GM19328 (cell line): ENCODE measurements around the gene INPP5D.
"Not testable (repeated sequence)": the region's sequence is repeated elsewhere in the genome, so short reads cannot be mapped to it uniquely, and the experiment has no call there.

ENCODE experiments used
- ATAC-seq: cut with Tn5 transposase; IDR thresholded peaks from one replicate; pipeline ENCODE4 v1.9.1; 2021; ENCODE audit warnings: mild to moderate bottlenecking, moderate library complexity; ENCODE audit not compliant: unreplicated experiment

INPP5D gene

DNA sequence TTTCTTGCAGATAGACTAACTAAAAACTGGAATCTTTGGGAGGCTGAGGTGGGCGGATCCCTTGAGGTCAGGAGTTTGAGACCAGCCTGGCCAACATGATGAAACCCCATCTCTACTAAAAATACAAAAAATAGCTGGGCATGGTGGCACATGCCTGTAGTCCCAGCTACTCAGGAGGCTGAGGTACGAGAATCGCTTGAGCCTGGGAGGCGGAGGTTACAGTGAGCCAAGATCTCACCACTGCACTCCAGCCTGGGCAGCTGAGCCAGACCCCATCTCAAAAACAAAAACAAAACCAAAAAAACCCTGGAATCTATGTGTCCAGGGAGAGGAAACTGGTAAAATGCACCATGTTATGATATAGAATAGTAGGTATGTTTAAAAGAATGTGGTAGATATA is 7.6 kb upstream of the INPP5D start:
- not testable (repeated sequence) for ATAC-seq

DNA sequence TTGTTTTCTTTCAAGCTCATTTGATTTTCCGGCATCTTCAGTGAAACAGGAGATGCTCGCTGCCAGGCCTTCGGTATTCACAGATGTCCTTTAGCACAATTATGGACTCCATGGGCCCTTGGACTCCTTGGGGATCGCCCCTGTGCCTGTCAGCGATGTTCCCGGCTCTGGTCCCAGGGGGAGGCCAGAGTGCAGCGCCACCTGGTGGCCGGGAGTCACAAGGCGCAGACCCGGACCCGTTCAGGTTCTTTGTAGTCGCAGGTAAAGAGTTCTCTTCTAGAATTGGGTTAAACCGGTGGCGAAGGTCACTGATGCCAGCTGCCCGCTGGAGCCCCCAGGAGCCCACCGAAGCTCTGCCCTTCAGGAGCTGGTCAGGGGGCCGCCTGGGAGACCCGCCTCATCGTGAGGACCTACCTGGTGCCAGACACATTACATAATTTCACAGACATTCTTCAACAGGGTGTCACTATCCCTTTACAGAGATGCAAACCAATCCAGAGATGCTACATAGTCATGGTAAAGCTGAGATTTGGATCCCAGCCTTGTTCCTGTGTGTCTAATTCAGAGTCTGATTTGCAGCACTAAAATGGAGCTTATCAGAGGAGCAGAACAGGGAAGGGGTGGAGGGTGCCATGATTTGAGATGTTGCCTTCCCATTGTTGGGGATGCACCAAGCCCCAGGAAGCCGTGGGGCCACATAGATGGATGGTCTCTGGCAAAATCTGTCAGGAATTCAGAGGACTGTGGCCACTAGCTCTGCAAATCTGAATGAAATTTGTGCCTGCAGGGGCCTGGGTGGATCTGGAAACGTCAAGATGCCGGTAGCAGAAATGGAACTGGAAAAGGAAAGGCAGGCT is 6.0 kb upstream of the INPP5D start:
- no peak for ATAC-seq

DNA sequence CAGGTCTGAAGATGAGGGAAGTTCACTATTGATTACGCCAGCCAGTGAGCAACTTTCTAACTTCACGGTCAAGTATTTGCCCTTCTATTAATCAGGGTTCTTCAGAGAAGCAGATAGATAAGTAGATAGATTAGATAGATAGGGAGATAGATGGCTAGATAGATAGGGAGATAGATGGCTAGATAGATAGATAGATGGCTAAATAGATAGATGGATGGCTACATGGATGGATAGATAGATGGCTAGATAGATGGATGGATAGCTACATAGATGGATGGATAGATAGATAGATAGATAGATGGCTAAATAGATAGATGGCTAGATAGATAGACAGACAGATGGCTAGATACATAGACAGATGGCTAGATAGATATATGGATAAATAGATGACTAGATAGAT is 4.8 kb upstream of the INPP5D start:
- no peak for ATAC-seq

DNA sequence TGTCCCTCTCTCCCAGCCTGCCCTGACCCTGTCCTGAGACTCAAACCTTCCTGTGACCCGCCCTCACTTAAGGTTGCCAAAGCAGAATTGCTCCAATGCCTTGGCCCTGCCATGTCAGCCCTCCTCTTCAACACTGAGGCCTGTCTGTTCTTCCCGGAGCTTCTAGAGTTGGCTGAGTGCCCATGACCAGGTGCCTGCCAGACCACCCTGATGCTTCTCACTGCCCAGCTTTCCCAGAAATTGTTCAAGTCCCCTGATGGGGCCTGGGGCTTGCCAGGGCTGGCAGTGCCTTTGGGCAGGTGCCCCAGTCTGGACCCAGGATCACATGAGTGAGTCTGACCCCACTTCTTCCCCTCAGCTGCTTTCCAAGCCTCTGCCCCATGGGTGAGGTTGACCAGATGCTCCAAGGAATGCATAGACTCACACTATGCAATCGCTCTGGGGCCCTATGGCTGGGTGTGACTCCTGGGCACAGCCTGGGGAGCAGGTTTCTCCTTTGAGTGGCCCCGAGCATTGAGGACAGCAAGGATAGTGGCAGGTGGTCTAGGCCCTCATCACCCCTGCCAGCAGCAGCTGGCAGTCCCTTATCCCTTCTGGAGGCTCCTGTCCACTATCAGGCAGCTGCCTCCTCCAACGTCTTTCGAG is 3.1 kb upstream of the INPP5D start:
- no peak for ATAC-seq

DNA sequence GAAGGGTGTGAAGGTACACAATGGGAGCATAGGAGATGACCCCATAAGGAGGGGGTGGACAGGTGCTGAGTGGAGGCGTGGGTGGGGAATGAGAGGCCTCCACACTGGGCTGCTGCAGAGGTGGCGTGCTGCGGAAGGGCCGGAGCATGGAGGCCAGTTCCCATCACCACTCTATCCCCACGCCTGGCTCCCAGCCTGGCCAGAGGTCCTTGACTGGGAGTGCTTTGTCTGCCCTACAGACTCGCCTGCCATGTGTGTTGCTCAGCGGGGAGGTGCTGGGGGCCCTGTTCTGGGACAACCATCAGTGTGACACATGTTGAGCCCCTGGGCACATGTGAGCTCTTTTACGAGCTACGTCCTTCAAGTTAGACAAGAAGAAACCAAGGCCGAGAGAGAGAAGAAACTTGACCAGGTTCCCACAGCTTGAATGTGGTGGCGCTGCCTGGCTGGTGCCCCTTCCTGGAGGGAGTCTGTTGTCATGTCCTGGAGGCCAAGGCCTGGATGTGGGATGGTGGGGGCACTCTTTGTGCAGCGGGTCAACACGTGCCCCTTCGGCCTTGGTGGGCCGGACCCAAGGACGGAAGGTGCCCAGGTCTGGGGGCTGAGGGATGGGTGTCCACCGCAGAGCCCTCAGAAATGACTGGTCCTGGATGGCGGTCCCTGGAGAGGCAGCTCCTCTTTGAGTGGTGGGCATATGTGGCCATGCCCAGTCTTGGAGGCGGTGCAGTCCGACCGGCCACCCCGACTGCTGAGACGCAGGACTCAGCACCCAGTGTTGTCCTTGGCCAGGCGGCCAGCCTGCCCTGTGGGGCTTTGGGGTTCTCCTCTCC is 1.2 kb upstream of the INPP5D start:
- no peak for ATAC-seq

DNA sequence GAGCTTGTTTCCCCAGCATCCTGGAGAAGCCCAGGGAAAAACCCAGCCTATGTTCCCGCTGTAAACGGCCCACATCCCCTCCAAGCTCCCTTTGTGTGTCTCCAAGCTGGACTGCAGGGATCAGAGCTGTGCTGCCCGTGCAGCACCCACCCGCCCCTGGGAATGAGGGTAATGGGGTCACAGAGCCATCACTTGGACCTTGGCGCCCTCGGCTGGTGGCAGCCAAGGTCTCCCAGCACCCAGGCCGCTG is 670 bp upstream of the INPP5D start:
- ATAC-seq: no peak

DNA sequence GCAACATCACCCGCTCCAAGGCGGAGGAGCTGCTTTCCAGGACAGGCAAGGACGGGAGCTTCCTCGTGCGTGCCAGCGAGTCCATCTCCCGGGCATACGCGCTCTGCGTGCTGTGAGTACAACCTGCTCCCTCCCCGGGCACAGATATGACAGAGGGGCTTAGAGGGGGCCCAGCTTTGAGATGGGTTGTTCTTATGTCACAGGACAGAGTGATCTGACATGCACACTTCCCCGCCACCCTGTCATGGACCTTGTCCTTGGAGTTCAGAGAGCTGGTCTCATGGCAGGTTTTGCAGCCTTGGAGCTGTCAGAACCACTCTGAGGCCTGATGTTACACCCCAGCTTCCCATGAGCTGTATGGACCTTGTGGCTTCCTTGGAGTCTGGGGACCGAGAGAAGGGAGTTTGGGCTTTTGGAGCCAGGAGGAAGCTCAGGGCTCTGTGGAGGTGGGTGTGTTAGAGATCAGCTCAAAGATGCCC is 398 bp downstream of the INPP5D start:
- peak; percentile 3 for ATAC-seq

DNA sequence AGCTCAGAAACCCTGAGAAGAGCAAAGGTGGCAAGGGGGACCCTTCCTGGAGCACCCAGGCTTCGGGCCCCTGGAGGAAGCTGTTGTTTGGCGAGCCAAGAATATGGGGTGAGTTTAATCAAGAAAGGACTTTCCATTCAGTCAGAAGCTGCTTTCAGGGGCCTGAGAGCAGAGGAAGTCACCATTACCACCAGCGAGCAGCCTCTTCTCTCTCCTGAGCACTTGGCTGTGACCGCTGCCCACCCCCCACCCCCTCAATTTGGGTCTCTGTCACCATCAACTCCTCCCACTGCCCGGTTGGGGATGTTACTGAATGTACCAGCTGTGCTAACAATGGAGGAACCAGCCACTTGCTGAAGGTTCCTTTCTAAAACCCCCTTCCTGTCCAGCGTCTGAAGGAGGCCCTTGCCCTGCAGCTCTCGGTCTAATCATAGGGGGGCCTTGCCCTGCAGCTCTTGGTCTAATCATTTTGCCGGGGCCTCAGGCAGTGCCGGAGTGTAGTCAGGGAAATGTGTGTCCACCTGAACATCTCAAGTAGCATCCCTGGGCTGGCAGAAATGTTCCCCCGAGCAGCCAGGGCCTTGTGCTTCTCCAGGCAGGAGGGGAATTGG is 943 bp downstream of the INPP5D start:
- no peak for ATAC-seq

DNA sequence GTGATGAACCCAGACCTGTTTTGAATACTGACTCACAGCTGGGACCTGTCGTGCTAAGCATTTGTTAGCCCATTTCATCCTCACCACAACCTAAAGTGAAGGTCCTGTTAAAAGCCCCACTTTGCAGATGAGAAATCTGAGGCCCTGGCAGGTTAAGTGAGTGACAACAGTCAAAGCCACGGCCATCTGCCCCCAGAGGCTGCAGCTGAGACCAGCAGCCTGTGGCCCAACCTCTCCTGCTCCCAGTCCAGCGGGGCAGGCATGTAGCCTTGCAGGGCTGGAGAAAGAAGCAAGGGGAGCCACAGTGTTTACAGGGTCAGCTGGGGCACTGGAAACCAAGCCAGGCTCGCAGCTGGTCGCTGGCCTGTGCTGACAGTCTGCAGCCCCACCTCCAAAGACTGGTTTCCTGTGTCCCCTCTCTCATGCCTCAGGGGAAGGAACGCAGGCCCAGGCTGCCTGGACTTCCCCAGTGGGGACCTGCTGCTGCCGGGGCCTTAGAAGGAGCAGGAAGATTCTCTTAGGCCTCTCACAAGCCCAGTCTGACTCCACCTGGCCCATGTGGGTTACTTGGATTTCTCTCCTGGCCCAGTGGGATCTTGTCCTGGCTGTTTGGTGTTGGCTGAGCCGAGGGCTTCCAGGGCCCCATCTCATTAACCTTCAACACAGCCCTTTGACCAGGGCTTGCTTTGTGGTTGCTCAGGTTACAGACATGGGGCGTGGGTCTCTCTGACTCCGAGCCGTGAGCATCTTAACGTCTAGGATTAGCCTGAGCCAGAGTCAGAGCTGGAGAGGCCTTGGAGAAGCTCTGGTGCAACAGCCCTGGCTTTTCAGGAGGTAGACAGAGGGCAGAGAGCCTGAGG is 1.7 kb downstream of the INPP5D start:
- ATAC-seq: no peak

DNA sequence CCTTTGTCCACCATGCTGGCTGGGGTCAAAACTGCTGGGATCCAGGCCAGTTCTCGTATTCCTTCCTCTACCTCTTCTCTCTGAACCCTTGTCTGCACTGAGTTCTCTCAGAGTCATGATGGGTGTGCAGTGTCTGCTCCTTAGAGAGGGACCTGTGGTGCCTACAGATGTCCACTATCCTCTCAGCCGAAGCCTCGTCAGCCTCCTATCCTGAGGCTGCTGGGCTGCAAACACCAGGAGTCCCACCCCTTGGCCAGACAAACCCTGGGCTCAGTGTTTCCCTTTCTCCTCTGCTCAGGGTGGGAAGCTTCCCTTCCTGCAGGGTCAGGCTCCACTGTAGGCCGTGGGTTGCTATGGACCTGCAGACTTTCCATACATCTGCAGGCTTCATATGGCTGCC is 2.3 kb downstream of the INPP5D start:
- no peak for ATAC-seq

DNA sequence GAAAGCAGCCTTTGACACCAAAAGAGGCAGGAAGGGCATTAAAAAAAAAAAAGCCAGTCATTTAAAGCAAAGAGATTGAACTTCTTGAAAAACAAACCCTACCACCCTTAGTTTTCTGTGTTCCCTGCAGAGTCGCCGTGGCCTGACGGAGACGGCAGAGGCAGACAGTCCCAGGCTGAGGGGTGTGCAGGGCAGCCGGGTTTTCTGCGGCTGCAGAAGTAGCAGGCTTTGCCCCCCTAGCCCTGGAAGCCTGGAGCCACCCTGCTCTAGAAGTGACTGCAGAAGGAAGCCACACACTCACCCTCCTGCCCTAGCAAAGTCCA is 2.8 kb downstream of the INPP5D start:
- no peak for ATAC-seq

DNA sequence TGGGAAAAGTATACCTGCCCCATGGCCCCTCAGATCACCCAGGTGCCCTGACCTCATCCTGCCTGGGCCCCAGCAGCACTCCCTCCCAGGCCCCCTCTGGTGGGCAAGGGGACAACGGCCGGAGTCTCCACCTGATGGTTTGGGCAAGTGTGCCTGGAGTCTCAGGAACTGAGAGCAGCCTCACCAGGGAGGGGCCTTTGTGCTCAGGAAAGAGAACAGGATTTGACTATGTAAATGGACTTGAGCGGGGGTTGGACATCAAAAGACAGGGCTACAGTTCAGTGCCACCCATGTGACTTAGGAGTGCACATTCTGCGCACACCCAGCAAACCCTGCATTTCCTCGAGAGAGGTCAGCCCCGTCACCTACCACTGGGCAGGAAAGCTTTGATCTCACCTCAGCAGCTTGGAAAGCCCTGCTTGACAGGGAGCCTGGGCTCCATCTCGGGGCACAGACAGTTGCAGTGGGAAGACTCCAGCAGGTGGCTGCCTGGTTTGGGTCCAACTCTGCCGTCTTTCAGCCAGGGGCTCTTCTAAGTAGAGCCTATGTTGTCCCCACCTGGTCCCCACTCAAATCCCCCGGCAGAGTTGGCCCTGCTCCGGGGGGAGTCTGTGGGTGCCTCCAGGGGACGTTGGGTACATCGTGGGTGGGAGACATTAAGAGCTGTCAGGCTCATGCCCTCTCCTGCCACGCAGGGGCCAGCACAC is 3.3 kb downstream of the INPP5D start:
- ATAC-seq: peak; percentile 35

DNA sequence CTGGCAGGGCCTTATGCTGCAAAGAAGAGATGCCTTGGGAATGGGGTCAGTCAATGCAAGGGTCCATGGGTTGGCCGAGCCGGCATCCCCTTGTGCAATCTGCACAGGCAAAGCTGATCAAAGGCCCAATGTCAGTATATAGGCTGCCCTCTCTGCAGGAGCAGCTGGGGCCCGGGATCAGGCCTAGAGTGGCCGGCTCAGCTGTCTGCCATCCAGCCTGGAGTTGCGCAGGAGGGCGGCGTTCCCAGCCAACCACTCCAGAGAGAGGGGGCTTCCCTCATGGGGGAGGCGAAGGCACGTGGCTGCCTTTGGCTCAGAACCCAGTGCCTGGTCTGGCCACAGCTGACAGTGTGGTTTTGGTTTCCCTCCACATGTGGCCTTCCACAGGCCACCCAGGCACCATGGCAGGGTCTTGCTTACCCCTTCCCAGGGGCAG is 3.9 kb downstream of the INPP5D start:
- no peak for ATAC-seq

DNA sequence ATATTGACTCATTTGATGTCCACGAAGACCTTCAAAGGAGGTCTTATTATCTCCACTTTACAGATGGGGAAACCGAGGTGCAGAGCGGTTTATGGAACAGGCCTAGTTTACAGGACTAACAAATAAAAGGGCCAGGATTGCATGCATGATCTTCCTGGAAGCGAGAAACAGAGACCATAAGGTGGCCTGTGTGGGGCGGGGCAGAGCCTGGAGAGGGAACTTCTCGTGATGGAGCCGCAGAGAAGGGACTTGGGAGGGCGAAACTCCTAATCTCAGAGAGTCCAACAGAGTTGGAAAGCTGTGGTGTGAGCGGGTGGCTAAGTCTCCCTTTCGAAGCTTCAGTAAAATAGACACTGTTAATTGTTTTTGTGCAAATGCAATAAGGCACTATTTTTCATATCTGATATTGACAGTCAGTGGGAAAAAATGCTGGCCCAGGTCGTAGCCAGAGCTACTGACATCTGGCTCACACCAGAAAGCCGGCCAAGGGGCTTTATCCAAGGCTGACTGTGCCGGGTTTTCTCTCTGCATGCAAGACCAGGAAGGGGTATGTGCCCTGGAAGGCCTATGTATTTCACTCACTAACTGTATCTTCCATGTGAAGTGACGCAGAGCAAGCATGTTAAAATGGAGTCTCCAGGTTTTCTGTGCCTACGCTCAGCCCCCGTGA is 4.5 kb downstream of the INPP5D start:
- ATAC-seq: no peak

DNA sequence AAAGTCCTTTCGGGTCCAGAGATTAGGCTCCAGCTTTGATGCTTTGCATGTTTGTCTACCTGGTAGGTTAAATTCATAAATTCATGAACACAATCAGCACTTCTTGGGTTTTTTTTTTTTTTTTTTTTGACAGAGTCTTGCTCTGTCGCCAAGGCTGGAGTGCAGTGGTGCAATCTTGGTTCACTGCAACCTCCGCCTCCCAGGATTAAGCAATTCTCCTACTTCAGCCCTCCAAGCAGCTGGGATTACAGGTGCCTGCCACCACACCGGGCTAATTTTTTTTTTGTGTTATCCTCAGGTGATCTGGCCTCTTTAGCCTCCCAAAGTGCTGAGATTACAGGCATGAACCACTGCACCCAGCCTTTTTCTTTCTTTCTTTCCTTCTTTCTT is 5.1 kb downstream of the INPP5D start:
- not testable (repeated sequence) for ATAC-seq

DNA sequence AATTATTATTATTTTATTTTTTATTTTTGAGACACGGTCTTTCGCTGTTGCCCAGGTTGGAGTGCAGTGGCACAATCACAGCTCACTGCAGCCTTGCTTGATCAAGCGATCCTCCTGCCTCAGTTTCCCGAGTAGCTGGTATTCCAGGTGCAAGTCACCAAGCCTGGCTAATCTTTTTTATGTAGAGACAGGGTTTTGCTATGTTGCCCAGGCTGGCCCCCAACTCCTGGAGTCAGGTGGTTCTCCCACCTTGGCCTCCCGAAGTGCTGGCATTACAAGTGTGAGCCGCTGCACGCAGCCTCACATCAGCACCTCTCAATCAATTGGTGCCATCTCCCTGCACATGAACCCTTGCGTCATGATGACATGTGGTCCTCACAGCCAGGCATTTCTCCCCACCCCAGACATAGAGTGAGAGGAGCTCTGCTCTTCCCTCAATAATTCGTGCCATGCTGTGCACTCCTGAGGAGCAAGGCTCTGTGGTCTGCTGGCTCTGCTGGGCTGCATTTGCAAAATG is 5.9 kb downstream of the INPP5D start:
- ATAC-seq: no peak

DNA sequence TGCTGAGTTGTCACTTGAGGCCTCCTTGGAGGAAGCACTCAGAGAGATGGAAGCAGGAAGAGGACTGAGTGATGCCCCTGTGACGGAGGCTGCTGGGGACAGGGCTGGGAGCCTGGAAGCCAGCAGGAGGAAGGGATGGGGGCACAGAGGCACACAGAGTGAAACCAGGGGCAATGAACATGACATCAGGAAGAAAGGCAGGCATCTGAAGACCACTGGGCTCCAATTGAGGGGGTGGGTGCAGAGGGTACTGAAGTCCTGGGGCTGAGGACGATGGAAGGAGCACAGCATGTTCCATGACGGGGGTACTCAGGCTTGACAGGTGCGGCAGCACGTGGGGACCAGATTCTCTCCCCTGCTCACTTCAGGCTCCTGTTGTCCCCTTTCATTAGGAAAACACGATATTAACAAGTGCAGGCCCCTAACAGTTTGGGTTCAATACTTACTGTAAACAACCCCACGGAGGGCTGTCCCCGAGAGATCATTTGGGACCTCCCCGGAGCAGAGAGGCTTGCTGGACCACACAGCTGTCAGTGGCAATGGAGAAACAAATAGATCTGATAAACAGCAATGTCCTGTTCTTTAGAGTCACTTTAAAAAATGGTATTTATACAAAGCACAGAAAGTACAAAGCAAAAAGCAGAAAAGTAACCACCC is 8.7 kb downstream of the INPP5D start:
- ATAC-seq: no peak

DNA sequence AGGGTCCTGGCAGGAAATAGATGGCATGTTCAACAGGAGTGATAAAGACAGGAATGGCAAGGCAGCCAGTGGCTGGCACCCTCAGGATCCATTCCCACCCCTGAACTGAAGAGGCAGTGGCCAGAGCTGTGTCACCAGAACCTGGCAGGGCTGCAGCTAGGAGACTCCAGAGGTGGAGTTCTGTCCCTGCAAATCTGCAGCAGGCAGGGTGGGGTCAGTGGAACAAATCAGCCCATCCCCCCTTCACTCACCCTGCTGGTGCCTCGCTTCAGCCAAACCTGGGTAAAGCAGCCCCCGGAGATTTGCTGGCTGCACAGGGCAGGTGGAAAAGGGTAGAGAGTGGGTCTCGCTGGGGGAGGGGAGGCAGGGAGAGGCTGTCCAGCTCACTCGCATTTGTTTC is 12.7 kb downstream of the INPP5D start:
- no peak for ATAC-seq

DNA sequence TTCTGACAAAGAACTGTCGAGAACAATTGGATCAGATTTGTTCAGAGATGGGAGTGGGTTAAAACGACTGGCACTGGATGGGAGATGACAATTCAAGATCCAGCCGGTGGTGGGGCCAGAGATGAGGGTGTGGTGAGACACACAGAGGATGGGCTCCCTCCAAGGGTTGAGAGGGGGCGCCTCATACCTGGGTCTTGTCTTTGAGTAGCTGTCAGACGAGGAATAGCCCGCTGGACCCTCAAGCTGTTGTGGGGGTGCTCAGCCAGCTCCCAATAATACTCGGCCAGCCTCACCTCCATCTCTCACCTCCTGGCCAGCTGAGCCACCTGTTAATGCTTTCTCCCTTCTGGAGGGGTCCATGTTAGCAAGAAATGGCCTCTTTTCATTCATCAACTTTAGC is 14.0 kb downstream of the INPP5D start:
- no peak for ATAC-seq
